Neural progenitor cell (in vitro differentiated cells): ENCODE measurements around the gene CYP2C8.

ENCODE experiments used
- EZH2 ChIP-seq: fragments of 200-600 bp; sonication (generic); IDR thresholded peaks from 2 replicates; pipeline ENCODE4 v1.6.1; 2017; ENCODE audit warnings: antibody characterized with exemption, mild to moderate bottlenecking, moderate library complexity
- TF ChIP-seq, protein P1 (sequence below): fragments of 200-600 bp; sonication (generic); IDR thresholded peaks from 2 replicates; pipeline ENCODE4 v1.5.1; 2017; ENCODE audit warnings: antibody characterized with exemption, mild to moderate bottlenecking

GRCh38 chr10:95026461-95026860, 42.8 kb downstream of the CYP2C8 start:
- TF ChIP-seq, protein P1, sequence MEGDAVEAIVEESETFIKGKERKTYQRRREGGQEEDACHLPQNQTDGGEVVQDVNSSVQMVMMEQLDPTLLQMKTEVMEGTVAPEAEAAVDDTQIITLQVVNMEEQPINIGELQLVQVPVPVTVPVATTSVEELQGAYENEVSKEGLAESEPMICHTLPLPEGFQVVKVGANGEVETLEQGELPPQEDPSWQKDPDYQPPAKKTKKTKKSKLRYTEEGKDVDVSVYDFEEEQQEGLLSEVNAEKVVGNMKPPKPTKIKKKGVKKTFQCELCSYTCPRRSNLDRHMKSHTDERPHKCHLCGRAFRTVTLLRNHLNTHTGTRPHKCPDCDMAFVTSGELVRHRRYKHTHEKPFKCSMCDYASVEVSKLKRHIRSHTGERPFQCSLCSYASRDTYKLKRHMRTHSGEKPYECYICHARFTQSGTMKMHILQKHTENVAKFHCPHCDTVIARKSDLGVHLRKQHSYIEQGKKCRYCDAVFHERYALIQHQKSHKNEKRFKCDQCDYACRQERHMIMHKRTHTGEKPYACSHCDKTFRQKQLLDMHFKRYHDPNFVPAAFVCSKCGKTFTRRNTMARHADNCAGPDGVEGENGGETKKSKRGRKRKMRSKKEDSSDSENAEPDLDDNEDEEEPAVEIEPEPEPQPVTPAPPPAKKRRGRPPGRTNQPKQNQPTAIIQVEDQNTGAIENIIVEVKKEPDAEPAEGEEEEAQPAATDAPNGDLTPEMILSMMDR: no peak
- no peak for TF ChIP-seq EZH2
